SIG-M5 treated with dmso at 0.1 percent for 504 hours (cell line): ENCODE results near the gene CFAP70.

Source experiments
- DNase-seq: peaks from one replicate; lab custom pipeline; 2025; ENCODE audit not compliant: unreplicated experiment; lab: John Stamatoyannopoulos, UW

CFAP70 gene

GRCh38 chr10:73218431-73219191 lies 140.1 kb downstream of the CFAP70 start:
- DNase-seq, result peak; percentile 45

- DNase-seq, result no peak
Measured at GRCh38 chr10:73217628-73218027, 141.0 kb downstream of the CFAP70 start.

GRCh38 chr10:73215749-73216148 lies 142.9 kb downstream of the CFAP70 start:
- DNase-seq, result no peak

GRCh38 chr10:73211106-73211811 lies 147.4 kb downstream of the CFAP70 start:
- no peak for DNase-seq

- no peak for DNase-seq
Measured at GRCh38 chr10:73210395-73211105, 148.1 kb downstream of the CFAP70 start.

- no peak for DNase-seq
Measured at GRCh38 chr10:73209705-73210104, 149.0 kb downstream of the CFAP70 start.

- no peak for DNase-seq
Measured at GRCh38 chr10:73207883-73208282, 150.8 kb downstream of the CFAP70 start.

GRCh38 chr10:73206385-73206784 lies 152.3 kb downstream of the CFAP70 start:
- DNase-seq, result no peak

- DNase-seq, result no peak
Measured at GRCh38 chr10:73205890-73206289, 152.8 kb downstream of the CFAP70 start.

- DNase-seq, result no peak
Measured at GRCh38 chr10:73205081-73205480, 153.6 kb downstream of the CFAP70 start.
